Fibroblast of upper back skin (primary cell): ENCODE results near the gene AJUBA.
"Not testable (repeated sequence)": the region's sequence is repeated elsewhere in the genome, so short reads cannot be mapped to it uniquely, and the experiment has no call there.

Experiments used
- DNase-seq: peaks from one replicate; pipeline ENCODE4 v3.0.0-alpha.2; 2013

Gene AJUBA

GRCh38 chr14:22978981-22979671, 3.2 kb downstream of the AJUBA start:
- DNase-seq: no peak

GRCh38 chr14:22978487-22978837, 3.9 kb downstream of the AJUBA start:
- DNase-seq: no peak

- DNase-seq: peak; percentile 88
These were observed 4.5 kb downstream of the AJUBA start for GRCh38 chr14:22977684-22978486.

DNA sequence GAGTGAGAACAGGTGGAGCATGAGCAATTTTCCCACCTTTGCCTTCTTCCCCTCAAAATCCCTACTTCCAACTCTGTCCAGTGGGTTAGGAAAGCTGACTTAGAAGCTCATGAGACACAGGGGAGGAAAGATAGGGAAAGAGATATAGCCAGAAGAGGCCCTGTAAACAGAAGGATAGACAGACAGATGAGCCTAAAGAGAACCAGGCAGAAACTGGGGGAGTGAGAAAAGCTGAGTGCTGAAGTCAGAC, 5.0 kb downstream of the AJUBA start:
- DNase-seq: no peak

DNA sequence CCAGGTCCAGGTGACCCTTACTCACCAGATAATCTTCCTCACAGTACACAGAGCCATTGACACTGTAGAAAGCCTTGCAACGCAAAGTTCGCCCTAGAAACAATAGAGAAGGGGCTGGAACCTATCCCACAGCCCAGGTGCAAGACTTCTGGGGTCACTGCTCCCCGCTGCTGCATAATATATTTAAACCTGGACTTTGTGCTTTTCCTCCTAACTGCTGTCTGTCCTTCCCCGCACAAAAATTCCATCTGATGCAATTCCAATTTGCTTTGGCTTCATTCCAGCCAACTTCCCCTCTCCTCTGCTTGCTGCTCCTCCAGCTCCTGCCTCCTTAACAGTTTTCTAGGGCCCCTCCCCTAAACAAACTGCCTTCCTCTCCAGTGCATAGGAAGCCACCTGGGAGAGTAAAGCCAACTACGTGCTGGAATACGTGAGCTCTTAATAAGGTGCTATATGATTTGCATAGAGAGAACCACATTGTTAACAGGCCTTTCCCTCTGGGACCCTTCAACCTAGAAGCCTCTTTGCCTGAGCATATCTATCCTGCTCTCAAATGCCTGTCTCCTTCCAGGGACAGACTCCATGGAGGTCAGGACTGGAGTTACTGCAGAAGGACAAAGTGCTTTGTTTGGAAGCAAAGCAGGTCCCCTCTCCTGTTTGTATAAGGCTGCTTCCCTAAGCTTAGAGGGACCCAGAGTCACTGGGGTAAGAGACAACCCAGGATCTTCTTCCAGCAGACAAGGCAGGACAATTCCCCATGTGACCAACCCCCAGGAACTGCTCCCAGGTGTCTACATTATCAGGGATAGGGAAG, 5.5 kb downstream of the AJUBA start:
- DNase-seq: peak; percentile 83

GRCh38 chr14:22974530-22975313, 7.6 kb downstream of the AJUBA start:
- no peak for DNase-seq

DNA sequence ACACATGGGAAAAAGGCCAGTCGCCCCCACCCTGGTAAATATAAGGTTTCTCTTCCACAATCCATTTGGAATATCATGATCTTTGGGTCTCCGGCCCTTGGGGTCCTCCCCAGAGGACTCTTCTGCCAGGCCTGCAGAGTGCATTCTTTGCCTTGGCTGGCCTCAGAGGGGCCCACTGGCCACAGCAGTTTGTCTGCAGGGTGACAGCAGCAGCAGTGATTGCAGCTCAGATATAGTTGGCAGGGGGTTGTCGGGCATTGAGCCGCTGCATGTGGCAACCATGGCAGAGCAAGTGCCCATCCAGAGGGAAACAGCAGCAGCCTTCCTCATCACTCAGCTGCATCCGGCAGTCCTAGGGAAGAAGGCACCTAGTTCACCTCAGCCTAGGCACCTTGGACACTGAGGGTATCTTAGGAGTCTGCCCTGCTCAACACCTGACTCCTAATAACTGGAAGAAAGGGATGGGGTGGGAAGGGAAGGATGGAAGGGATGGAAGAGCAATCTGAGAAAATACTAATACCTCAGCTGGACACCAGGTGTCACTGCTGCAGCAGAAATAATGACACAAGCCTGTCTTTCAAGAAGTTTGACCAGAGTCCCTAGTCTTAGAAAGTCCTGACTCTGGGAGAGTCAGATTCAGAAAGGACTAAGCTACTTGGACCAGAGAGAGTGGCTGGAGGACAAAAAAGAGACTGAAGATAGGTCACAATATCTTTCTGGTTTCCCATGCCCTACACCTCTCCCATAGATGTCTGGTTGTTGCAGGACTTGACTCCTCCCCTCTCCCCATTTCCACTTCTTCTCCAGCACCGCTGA, 8.9 kb downstream of the AJUBA start:
- peak; percentile 68 for DNase-seq

- no peak for DNase-seq
These were observed 9.9 kb downstream of the AJUBA start for GRCh38 chr14:22972313-22972930.

DNA sequence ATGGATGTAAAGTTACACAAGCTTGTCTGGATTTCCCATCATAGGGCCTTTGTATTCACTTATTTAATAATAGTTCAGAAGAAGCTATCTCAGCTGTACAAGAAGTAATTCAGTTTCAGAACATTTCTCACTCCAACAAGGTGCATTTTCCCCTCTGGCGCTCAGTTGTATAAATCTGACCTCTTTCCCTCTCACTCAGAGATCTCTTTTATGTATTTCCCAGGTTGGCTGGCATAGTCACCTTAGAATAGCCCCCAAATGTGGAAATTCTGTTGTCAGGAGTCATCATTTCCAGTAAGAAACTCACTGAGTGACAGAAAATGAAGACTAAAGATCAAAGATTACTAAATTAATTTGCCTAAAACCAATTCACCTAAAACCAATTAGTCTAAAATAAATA, 11.2 kb downstream of the AJUBA start:
- no peak for DNase-seq

- DNase-seq: no peak
These were observed 15.5 kb downstream of the AJUBA start for GRCh38 chr14:22966783-22967269.

DNA sequence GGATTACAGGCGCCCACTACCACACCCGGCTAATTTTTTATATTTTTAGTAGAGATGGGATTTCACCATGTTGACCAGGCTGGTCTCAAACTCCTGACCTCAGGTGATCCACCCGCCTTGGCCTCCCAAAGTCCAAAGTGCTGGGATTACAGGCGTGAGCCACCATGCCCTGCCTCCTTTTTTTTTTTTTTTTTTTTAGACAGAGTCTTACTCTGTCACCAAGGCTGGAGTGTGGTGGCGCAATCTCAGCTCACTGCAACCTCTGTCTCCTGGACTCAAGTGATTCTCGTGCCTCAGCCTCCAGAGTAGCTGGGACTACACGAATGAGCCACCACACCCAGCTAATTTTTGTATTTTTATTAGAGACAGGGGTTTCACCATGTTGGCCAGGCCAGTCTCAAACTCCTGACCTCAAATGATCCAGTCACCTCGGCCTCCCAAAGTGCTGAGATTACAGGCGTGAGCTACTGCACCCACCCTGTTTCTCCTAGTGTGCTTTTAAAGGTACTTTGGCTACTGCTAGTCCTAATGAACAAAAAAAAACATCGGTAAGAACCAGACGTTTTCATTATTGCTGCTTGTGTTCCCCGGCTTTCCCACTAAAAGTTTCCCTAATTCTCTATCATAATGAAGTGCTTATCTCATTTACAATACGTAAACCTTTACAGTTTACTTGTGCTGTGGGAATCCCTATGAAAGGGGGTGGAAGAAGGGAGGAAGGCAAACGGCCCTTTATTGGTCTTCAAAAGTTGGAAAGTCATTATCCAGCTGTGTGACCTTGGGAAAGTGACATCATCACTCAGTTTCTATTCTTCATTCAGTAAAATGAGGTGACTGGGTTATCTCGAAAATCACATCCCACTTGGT, 16.2 kb downstream of the AJUBA start:
- not testable (repeated sequence) for DNase-seq

DNA sequence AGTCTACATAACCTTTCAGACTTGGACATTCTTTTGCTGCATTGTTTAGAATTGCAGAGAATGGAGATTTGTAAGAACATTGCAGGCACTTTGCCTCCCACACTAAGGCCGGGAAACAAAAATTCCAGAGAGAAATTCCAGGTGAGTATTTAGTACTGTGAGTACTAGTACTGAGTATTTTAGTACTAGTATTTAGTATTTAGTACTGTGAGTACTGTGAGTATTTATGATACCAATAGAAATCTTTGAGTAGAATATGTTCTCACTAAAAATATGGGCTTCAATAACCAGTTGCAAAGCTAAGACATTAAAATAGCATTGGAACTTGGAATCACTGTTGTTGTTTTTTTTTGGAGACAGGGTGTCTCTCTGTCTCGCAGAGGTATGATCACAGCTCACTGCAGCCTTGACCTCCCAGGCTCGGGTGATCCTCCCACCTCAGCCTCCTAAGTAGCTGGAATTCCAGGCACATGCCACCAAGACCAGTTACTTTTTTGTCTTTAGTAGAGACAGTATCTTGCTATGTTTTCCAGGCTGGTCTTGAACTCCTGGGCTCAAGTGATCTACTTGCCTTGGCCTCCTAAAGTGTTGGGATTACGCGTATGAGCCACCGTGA, 20.2 kb downstream of the AJUBA start:
- DNase-seq: no peak

GRCh38 chr14:22955702-22956569, 26.4 kb downstream of the AJUBA start:
- DNase-seq: no peak

DNA sequence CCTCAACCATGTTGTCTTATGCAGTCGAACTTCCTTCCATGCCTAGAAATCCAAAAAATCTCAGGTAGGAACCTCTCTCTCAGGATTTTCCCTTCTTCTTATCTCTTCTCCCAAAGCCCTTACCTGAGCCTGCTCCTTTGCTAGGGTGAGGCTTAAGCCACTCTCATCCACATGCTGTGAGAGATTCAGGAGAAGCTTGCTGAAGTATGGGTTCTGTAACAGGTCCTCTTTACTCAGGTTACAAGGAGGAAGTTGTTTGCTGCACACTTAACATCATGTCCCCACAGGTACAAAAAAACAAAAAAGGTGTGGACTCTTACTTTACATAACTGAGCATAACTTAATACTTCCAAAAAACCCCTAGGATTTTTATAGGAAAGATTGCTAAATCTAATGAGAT, 29.9 kb downstream of the AJUBA start:
- DNase-seq: no peak

GRCh38 chr14:22951795-22952194, 30.6 kb downstream of the AJUBA start:
- DNase-seq: not testable (repeated sequence)

DNA sequence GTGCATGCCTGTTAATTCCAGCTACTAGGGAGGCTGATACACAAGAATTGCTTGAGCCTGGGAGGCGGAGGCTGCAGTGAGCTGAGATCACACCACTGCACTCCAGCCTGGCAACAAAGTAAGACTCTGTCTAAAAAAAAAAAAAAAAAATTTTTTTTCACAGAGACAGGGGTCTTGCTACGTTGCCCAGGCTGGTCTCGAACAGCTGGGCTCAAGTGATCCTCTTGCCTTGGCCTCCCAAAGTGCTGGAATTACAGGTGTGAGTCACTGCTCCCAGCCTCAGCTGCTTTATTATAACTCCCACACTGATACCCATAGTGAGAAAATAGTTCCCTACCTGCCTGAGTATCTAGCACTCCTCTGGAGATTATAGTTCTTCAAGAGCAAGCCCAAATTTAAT, 36.7 kb downstream of the AJUBA start:
- no peak for DNase-seq

DNA sequence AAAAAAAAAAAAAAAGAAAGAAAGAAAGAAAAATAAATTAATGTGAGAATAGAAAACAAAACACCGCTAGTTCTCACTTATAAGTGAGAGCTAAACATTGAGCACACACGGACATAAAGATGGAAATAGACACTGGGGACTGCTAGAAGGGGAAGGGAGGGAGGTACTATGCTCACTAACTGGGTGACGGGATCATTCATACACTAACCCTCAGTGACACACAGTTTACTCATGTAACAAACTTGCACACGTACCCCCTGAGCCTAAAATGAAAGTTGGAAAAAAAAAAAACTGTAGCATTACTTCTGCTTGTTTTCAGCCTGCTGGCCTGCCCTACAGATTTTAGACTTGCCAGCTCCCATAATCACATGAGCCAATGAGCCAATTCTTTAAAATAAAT, 42.7 kb downstream of the AJUBA start:
- peak; percentile 54 for DNase-seq

DNA sequence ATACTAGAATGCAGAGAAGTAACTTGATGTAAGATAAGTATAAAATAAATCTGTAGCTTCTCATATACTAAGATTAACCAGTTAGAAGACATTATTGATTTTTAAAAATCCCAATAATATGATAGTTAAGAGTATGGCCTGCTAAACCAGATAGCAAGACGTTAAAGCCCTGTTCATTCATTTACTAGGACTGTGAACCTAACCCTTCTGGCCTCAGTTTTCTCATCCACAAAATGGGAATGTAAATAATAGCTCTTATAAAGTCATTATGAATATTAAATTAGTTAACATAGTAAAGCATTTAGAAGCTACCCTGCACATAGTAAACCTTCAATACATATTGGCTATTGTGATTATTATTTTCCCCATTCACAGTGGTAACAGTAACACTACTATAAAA, 47.2 kb downstream of the AJUBA start:
- DNase-seq: no peak

GRCh38 chr14:22932146-22932545, 50.2 kb downstream of the AJUBA start:
- DNase-seq: no peak
